ENCODE data around the gene PUS10.

PUS10 gene

DNA sequence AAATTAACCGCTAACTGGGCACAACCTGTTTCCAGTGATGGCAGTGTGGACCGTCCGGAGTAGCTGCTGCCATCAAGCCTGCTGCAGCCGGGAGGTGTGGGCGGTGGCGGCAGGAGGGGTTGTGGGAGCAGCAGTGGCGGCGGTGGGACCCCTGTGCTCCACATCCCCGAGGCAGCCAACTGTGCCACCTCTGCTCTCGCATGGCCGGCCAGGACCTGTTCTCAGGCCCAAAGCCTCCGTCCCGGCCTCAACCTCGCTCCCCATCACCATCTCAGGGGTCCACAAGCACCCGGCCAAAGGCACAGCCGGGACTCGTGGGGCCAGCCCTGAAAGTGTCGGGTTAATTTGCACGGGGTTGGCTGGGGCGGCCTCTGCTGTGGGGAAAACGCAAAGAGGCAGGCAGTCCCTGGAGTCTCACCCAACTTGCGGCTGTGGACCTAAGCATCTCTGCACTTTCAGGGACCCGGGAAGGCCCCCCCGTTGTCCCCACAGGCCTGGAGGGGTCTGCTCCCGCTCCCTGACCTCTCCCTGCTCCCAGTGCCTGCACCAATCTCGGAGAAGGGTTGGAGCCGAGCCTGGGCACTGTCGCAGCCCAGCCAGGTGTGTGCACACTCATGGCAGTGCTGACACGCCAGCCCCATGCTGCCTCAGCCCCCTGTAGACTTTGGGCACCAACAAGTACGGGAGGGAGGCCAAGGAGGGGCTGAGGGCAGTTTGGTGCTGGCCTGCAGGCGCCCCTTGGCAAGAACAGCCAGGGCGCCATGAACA lies 45.0 kb downstream of the PUS10 start:
- Mint-ChIP-seq H3K4me1 (peaks cover 10% of the 10 kb centered on the region), H3K27ac (no peak overlapping the region), H3K4me3 (no peak overlapping the region), H3K36me3 (ENCODE audit: low read depth) (no peaks in the 10 kb centered on the region), H3K27me3 (ENCODE audit: low read depth) (no peaks in the 10 kb centered on the region), H3K9me3 (no peaks in the 10 kb centered on the region)
- no peak for TF ChIP-seq CTCF (IDR thresholded peaks at IDR 0.05; ENCODE audit: unreplicated experiment in 3 of 3)

GRCh38 chr2:60966507-60967405 lies 51.3 kb downstream of the PUS10 start:
- Mint-ChIP-seq H3K4me3 (no peak overlapping the region), H3K27ac (no peak overlapping the region), H3K36me3 (ENCODE audit: low read depth) (no peaks in the 10 kb centered on the region), H3K9me3 (no peaks in the 10 kb centered on the region), H3K27me3 (ENCODE audit: low read depth) (no peaks in the 10 kb centered on the region), H3K4me1 (no peaks in the 10 kb centered on the region)
- TF ChIP-seq CTCF (IDR thresholded peaks at IDR 0.05; ENCODE audit: unreplicated experiment in 3 of 3): no peak

DNA sequence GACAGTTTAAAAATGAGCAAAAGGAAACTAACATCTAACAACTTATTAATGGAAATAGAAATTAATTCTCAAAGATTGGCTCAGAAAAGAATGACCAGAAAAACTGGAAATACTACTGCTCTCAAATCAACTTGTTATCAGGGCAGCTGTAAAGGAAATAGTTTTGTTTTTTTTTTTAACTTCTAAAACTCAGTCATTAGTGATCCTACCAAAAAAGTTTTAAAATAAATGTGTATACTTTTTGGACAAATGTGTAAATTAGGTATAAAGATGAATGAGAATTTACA lies 52.6 kb downstream of the PUS10 start:
- no peak for TF ChIP-seq CTCF (IDR thresholded peaks at IDR 0.05; ENCODE audit: unreplicated experiment in 3 of 3)
- H3K27me3 Mint-ChIP-seq (ENCODE audit: low read depth): no peaks in the 10 kb centered on the region
- no peaks in the 10 kb centered on the region for H3K36me3 Mint-ChIP-seq (ENCODE audit: low read depth)
- H3K4me3 Mint-ChIP-seq: no peak overlapping the region
- H3K27ac Mint-ChIP-seq: no peak overlapping the region
- H3K9me3 Mint-ChIP-seq: no peaks in the 10 kb centered on the region
- H3K4me1 Mint-ChIP-seq: no peaks in the 10 kb centered on the region

GRCh38 chr2:60964651-60965498 lies 53.2 kb downstream of the PUS10 start:
- TF ChIP-seq CTCF (IDR thresholded peaks at IDR 0.05; ENCODE audit: unreplicated experiment in 3 of 3): no peak
- no peak overlapping the region for H3K4me3 Mint-ChIP-seq
- no peaks in the 10 kb centered on the region for H3K27me3 Mint-ChIP-seq (ENCODE audit: low read depth)
- no peak overlapping the region for H3K27ac Mint-ChIP-seq
- H3K4me1 Mint-ChIP-seq: no peaks in the 10 kb centered on the region
- H3K9me3 Mint-ChIP-seq: no peaks in the 10 kb centered on the region
- H3K36me3 Mint-ChIP-seq (ENCODE audit: low read depth): no peaks in the 10 kb centered on the region

DNA sequence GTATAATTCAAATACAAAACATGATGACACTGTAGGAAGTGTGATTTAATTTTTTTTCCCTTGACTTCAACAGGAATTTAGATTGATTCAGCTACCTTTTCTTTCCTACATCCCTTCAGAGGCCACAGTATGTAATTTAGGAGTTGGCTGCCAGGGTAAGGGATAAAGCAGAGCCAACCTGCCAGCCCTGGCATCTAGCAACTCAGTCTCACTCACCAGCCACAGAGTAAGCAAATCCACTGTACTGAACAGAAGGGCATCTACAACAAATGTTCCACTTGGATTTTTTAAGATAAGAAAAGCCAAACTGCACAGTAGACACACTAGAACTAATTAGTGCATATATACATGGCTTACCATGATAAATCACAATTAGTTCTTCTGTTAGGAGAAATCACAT lies 54.9 kb downstream of the PUS10 start:
- Mint-ChIP-seq H3K27ac (no peak overlapping the region), H3K27me3 (ENCODE audit: low read depth) (no peaks in the 10 kb centered on the region), H3K4me1 (peaks cover 1% of the 10 kb centered on the region), H3K36me3 (ENCODE audit: low read depth) (peaks cover 4% of the 10 kb centered on the region), H3K9me3 (no peaks in the 10 kb centered on the region), H3K4me3 (no peak overlapping the region)
- TF ChIP-seq CTCF (IDR thresholded peaks at IDR 0.05; ENCODE audit: unreplicated experiment in 3 of 3): no peak
